ENCODE measurements around the gene MYO9B. TPM values are rescaled to one million over a fixed set of nuclear protein-coding genes. Genes with fewer than 3 reads are reported as not detected.
"Not testable (repeated sequence)": the region's sequence is repeated elsewhere in the genome, so short reads cannot be mapped to it uniquely, and the experiment has no call there.

MYO9B gene
- polyA plus RNA-seq, 3 donors from 2014 or later: 5.9 to 33.8 (median 6.0) TPM

GRCh38 chr19:17156947-17157302 is 81.3 kb downstream of the MYO9B start:
- no peak for DNase-seq
- peak overlapping the region in 3 of 6 donors; percentile 13 to 51 (median 15) for H3K27ac Mint-ChIP-seq
- no peak overlapping the region for H3K4me3 Mint-ChIP-seq
- peaks cover 0 to 5% of the 10 kb centered on the region in 2 donors for H3K4me1 Mint-ChIP-seq
- H3K36me3 Mint-ChIP-seq: peaks cover 15 to 28% (median 16%) of the 10 kb centered on the region in 3 donors
- no peaks in the 10 kb centered on the region for H3K9me3 Mint-ChIP-seq
- H3K27me3 Mint-ChIP-seq (ENCODE audit: low read depth in 3 of 3): peaks cover 0 to 7% (median 0%) of the 10 kb centered on the region in 3 donors

GRCh38 chr19:17158584-17158983 is 83.0 kb downstream of the MYO9B start:
- H3K27me3 Mint-ChIP-seq (ENCODE audit: low read depth in 3 of 3): peaks cover 0 to 7% (median 0%) of the 10 kb centered on the region in 3 donors
- DNase-seq: no peak
- H3K4me3 Mint-ChIP-seq: no peak overlapping the region
- H3K36me3 Mint-ChIP-seq: peaks cover 23 to 38% (median 25%) of the 10 kb centered on the region in 3 donors
- H3K9me3 Mint-ChIP-seq: no peaks in the 10 kb centered on the region
- H3K4me1 Mint-ChIP-seq: peaks cover 0 to 5% of the 10 kb centered on the region in 2 donors
- peak overlapping the region in 1 of 6 donors; percentile 46 for H3K27ac Mint-ChIP-seq

GRCh38 chr19:17159466-17160393 is 84.2 kb downstream of the MYO9B start:
- H3K27me3 Mint-ChIP-seq (ENCODE audit: low read depth in 3 of 3): peaks cover 0 to 7% (median 0%) of the 10 kb centered on the region in 3 donors
- DNase-seq: no peak
- no peaks in the 10 kb centered on the region for H3K9me3 Mint-ChIP-seq
- no peak overlapping the region for H3K4me3 Mint-ChIP-seq
- H3K27ac Mint-ChIP-seq: peak overlapping the region in 3 of 6 donors; percentile 35 to 70 (median 62)
- peaks cover 0 to 6% of the 10 kb centered on the region in 2 donors for H3K4me1 Mint-ChIP-seq
- H3K36me3 Mint-ChIP-seq: peaks cover 26 to 44% (median 29%) of the 10 kb centered on the region in 3 donors

GRCh38 chr19:17160908-17161307 is 85.3 kb downstream of the MYO9B start:
- Mint-ChIP-seq H3K4me3 (peak overlapping the region in 1 of 5 donors; percentile 64), H3K27me3 (ENCODE audit: low read depth in 3 of 3) (peaks cover 0 to 7% (median 0%) of the 10 kb centered on the region in 3 donors), H3K36me3 (peaks cover 28 to 47% (median 31%) of the 10 kb centered on the region in 3 donors), H3K4me1 (peaks cover 0 to 6% of the 10 kb centered on the region in 2 donors), H3K9me3 (no peaks in the 10 kb centered on the region), H3K27ac (peak overlapping the region in 2 of 6 donors; percentile 55 to 74)
- DNase-seq: peak in 2 of 3 donors; percentile 25 to 56

- H3K27ac Mint-ChIP-seq; DNase-seq; H3K9me3 Mint-ChIP-seq; H3K4me3 Mint-ChIP-seq; H3K4me1 Mint-ChIP-seq; H3K27me3 Mint-ChIP-seq (ENCODE audit: low read depth in 3 of 3): not testable (repeated sequence)
- H3K36me3 Mint-ChIP-seq: peaks cover 30 to 51% (median 35%) of the 10 kb centered on the region in 3 donors
Measured at GRCh38 chr19:17162131-17162530, 86.6 kb downstream of the MYO9B start.

- peaks cover 0 to 7% (median 0%) of the 10 kb centered on the region in 3 donors for H3K27me3 Mint-ChIP-seq (ENCODE audit: low read depth in 3 of 3)
- peaks cover 29 to 50% (median 34%) of the 10 kb centered on the region in 3 donors for H3K36me3 Mint-ChIP-seq
- no peaks in the 10 kb centered on the region for H3K9me3 Mint-ChIP-seq
- H3K4me1 Mint-ChIP-seq: peaks cover 0 to 6% of the 10 kb centered on the region in 2 donors
- no peak overlapping the region for H3K27ac Mint-ChIP-seq
- no peak for DNase-seq
- H3K4me3 Mint-ChIP-seq: no peak overlapping the region
Measured at GRCh38 chr19:17162580-17162979, 87.0 kb downstream of the MYO9B start.

GRCh38 chr19:17163652-17164051 is 88.1 kb downstream of the MYO9B start:
- Mint-ChIP-seq H3K27me3 (ENCODE audit: low read depth in 3 of 3) (peaks cover 0 to 11% (median 0%) of the 10 kb centered on the region in 3 donors), H3K36me3 (peaks cover 33 to 53% (median 37%) of the 10 kb centered on the region in 3 donors), H3K27ac (no peak overlapping the region), H3K4me1 (peaks cover 0 to 6% of the 10 kb centered on the region in 2 donors), H3K9me3 (no peaks in the 10 kb centered on the region), H3K4me3 (no peak overlapping the region)
- DNase-seq: no peak

GRCh38 chr19:17164639-17165038 is 89.1 kb downstream of the MYO9B start:
- H3K4me1 Mint-ChIP-seq: peaks cover 0 to 6% of the 10 kb centered on the region in 2 donors
- H3K9me3 Mint-ChIP-seq: no peaks in the 10 kb centered on the region
- H3K36me3 Mint-ChIP-seq: peaks cover 32 to 49% (median 37%) of the 10 kb centered on the region in 3 donors
- no peak overlapping the region for H3K4me3 Mint-ChIP-seq
- H3K27ac Mint-ChIP-seq: peak overlapping the region in 3 of 6 donors; percentile 4 to 67 (median 59)
- no peak for DNase-seq
- H3K27me3 Mint-ChIP-seq (ENCODE audit: low read depth in 3 of 3): peaks cover 0 to 12% (median 0%) of the 10 kb centered on the region in 3 donors

GRCh38 chr19:17165715-17166114 is 90.1 kb downstream of the MYO9B start:
- Mint-ChIP-seq H3K9me3 (no peaks in the 10 kb centered on the region), H3K36me3 (peaks cover 29 to 46% (median 37%) of the 10 kb centered on the region in 3 donors), H3K4me1 (peaks cover 0 to 6% of the 10 kb centered on the region in 2 donors), H3K4me3 (no peak overlapping the region), H3K27ac (no peak overlapping the region), H3K27me3 (ENCODE audit: low read depth in 3 of 3) (peaks cover 0 to 8% (median 0%) of the 10 kb centered on the region in 3 donors)
- no peak for DNase-seq

- H3K36me3 Mint-ChIP-seq: peaks cover 11 to 29% (median 17%) of the 10 kb centered on the region in 3 donors
- no peaks in the 10 kb centered on the region for H3K9me3 Mint-ChIP-seq
- peaks cover 2 to 7% (median 7%) of the 10 kb centered on the region in 3 donors for H3K27me3 Mint-ChIP-seq (ENCODE audit: low read depth in 3 of 3)
- no peaks in the 10 kb centered on the region for H3K4me1 Mint-ChIP-seq
- peak overlapping the region in 3 of 6 donors; percentile 23 to 46 (median 25) for H3K27ac Mint-ChIP-seq
- no peak overlapping the region for H3K4me3 Mint-ChIP-seq
- no peak for DNase-seq
Measured at GRCh38 chr19:17170538-17171297, 95.1 kb downstream of the MYO9B start.

- H3K4me1 Mint-ChIP-seq: no peaks in the 10 kb centered on the region
- H3K36me3 Mint-ChIP-seq: peaks cover 11 to 28% (median 16%) of the 10 kb centered on the region in 3 donors
- no peaks in the 10 kb centered on the region for H3K9me3 Mint-ChIP-seq
- peak overlapping the region in 1 of 6 donors; percentile 12 for H3K27ac Mint-ChIP-seq
- H3K27me3 Mint-ChIP-seq (ENCODE audit: low read depth in 3 of 3): peaks cover 2 to 7% (median 7%) of the 10 kb centered on the region in 3 donors
- H3K4me3 Mint-ChIP-seq: no peak overlapping the region
- DNase-seq: no peak
Measured at GRCh38 chr19:17171874-17172273, 96.3 kb downstream of the MYO9B start.

- Mint-ChIP-seq H3K4me1 (no peaks in the 10 kb centered on the region), H3K27ac (no peak overlapping the region), H3K36me3 (peaks cover 8 to 32% (median 14%) of the 10 kb centered on the region in 3 donors), H3K9me3 (no peaks in the 10 kb centered on the region), H3K4me3 (no peak overlapping the region), H3K27me3 (ENCODE audit: low read depth in 3 of 3) (peaks cover 2 to 7% (median 7%) of the 10 kb centered on the region in 3 donors)
- DNase-seq: no peak
Measured at GRCh38 chr19:17172624-17173345, 97.2 kb downstream of the MYO9B start.

- no peak overlapping the region for H3K4me3 Mint-ChIP-seq
- peaks cover 0 to 6% (median 2%) of the 10 kb centered on the region in 3 donors for H3K27me3 Mint-ChIP-seq (ENCODE audit: low read depth in 3 of 3)
- H3K36me3 Mint-ChIP-seq: peaks cover 4 to 16% (median 5%) of the 10 kb centered on the region in 3 donors
- DNase-seq: no peak
- no peaks in the 10 kb centered on the region for H3K9me3 Mint-ChIP-seq
- peaks cover 5 to 6% of the 10 kb centered on the region in 2 donors for H3K4me1 Mint-ChIP-seq
- no peak overlapping the region for H3K27ac Mint-ChIP-seq
Measured at GRCh38 chr19:17178291-17178690, 102.7 kb downstream of the MYO9B start.

All from immature natural killer cell (primary cell).